Gastrocnemius medialis (tissue), 4 donors: ENCODE data around the gene SMG6. TPM values are rescaled to one million over a fixed set of nuclear protein-coding genes. Genes with fewer than 3 reads are reported as not detected.
A peak's percentile ranks its signal among the peaks of the same experiment; 100 is the strongest.

Source experiments
- ATAC-seq, 2 donors: fragments of 150-250 bp; one replicate each; pipeline ENCODE4 v1.9.1; 2016
- DNase-seq, 2 donors: peaks; one replicate each; pipeline ENCODE4 v3.0.0-alpha.2; 2019
- H3K27ac ChIP-seq, 4 donors: fragments of 200-600 bp; sonication (generic); 1 replicate in 1 of 4; 2 replicates in 3 of 4; pipeline ENCODE4 v1.5.1; 2016 to 2018; ENCODE audit warnings: mild to moderate bottlenecking in 2 of 4, moderate library complexity in 1 of 4
- H3K27me3 ChIP-seq, 3 donors: fragments of 200-600 bp; sonication (generic) in 2 of 3; 1 replicate in 1 of 3; 2 replicates in 2 of 3; pipeline versions ENCODE4 v1.5.1 to v1.6.0; 2016 to 2019; ENCODE audit warnings: mild to moderate bottlenecking in 1 of 3, moderate library complexity in 1 of 3
- H3K36me3 ChIP-seq, 2 donors: fragments of 200-600 bp; sonication (generic) in 1 of 2; one replicate each; pipeline ENCODE4 v1.5.1; 2017 to 2018
- H3K4me1 ChIP-seq, 2 donors: fragments of 200-600 bp; sonication (generic) in 1 of 2; one replicate each; pipeline ENCODE4 v1.5.1; 2016 to 2017; ENCODE audit warnings: mild to moderate bottlenecking in 2 of 2
- H3K4me3 ChIP-seq, 4 donors: fragments of 200-600 bp; sonication (generic) in 3 of 4; 1 replicate in 1 of 4; 2 replicates in 3 of 4; pipeline ENCODE4 v1.5.1; 2016 to 2019; ENCODE audit warnings: mild to moderate bottlenecking in 2 of 4
- H3K9me3 ChIP-seq, 3 donors: fragments of 200-600 bp; sonication (generic) in 2 of 3; 1 replicate in 1 of 3; 2 replicates in 2 of 3; pipeline ENCODE4 v1.5.1; 2016 to 2019
- POLR2A ChIP-seq, 2 donors: fragments of 450-650 bp; IDR thresholded peaks; one replicate each; pipeline ENCODE4 v1.6.1; 2017; ENCODE audit warnings: antibody characterized with exemption in 2 of 2, mild to moderate bottlenecking in 2 of 2, moderate library complexity in 2 of 2
- in situ Hi-C, 4 donors: fragments of 200-750 bp; cut with MboI; loops; one replicate each; pipeline versions ENCODE4 v1.15.0 to v1.8.0; 2017; ENCODE audit warnings: low sequenced_read_pairs in 4 of 4
- intact Hi-C: fragments of 100-400 bp; cut with DNase I; formaldehyde crosslinking; loops from one replicate; pipeline ENCODE4 v1.15.1; 2023; ENCODE audit warnings: low total_unique reads
- total RNA-seq, 4 donors: library from RNA; depleted of rRNA; stranded (reverse); fragments of >200 nt; gene quantifications; one replicate each; pipeline versions ENCODE4 v1.1.0 to v1.2.3, GENCODE V29; 2016
- TF ChIP-seq, protein P1 (sequence below), 5 experiments: fragments of 450-650 bp in 3 of 5; fragments of 200-600 bp in 2 of 5; sonication (generic) in 2 of 5; IDR thresholded peaks in 4 of 5; conservative IDR thresholded peaks in 1 of 5; 1 replicate in 4 of 5; 2 replicates in 1 of 5; pipeline ENCODE4 v1.5.1; 2016 to 2019; ENCODE audit warnings: antibody characterized with exemption in 5 of 5, mild to moderate bottlenecking in 3 of 5, moderate library complexity in 3 of 5

SMG6 gene
- total RNA-seq, 4 donors from 2014 or later = 20.5 to 27.8 (median 23.0) TPM

GRCh38 chr17:2063261-2064146 lies 240.1 kb downstream of the SMG6 start:
- peaks cover 0 to 19% of the 10 kb centered on the region in 2 donors for H3K36me3 ChIP-seq
- DNase-seq (no peak), ATAC-seq (no peak)
- no peaks in the 10 kb centered on the region for H3K9me3 ChIP-seq
- TF ChIP-seq POLR2A (IDR thresholded peaks at IDR 0.05) = no peak
- TF ChIP-seq, protein P1, sequence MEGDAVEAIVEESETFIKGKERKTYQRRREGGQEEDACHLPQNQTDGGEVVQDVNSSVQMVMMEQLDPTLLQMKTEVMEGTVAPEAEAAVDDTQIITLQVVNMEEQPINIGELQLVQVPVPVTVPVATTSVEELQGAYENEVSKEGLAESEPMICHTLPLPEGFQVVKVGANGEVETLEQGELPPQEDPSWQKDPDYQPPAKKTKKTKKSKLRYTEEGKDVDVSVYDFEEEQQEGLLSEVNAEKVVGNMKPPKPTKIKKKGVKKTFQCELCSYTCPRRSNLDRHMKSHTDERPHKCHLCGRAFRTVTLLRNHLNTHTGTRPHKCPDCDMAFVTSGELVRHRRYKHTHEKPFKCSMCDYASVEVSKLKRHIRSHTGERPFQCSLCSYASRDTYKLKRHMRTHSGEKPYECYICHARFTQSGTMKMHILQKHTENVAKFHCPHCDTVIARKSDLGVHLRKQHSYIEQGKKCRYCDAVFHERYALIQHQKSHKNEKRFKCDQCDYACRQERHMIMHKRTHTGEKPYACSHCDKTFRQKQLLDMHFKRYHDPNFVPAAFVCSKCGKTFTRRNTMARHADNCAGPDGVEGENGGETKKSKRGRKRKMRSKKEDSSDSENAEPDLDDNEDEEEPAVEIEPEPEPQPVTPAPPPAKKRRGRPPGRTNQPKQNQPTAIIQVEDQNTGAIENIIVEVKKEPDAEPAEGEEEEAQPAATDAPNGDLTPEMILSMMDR (IDR thresholded peaks at IDR 0.05 in 4 of 5, conservative IDR thresholded peaks at IDR 0.05 in 1 of 5) = no peak
- peak overlapping the region; percentile 68 to 82 (median 74) for H3K27ac ChIP-seq
- H3K4me3 ChIP-seq = no peak overlapping the region
- peaks cover 37 to 47% of the 10 kb centered on the region in 2 donors for H3K4me1 ChIP-seq
- no peaks in the 10 kb centered on the region for H3K27me3 ChIP-seq
- in situ Hi-C loops (loop anchor here in 2 of 4 donors (5.0 to 10.0 kb wide), 2 partner anchors 181 to 184 kb away; no protein-coding TSS in a partner anchor), intact Hi-C loops (no loop called here)

GRCh38 chr17:2062571-2063183 lies 240.9 kb downstream of the SMG6 start:
- ATAC-seq = no peak
- no peaks in the 10 kb centered on the region for H3K9me3 ChIP-seq
- TF ChIP-seq POLR2A (IDR thresholded peaks at IDR 0.05) = no peak
- TF ChIP-seq, protein P1 (IDR thresholded peaks at IDR 0.05 in 4 of 5, conservative IDR thresholded peaks at IDR 0.05 in 1 of 5) = no peak
- peak overlapping the region; percentile 68 to 82 (median 74) for H3K27ac ChIP-seq
- intact Hi-C loops = no loop called here
- no peak for DNase-seq
- H3K27me3 ChIP-seq = no peaks in the 10 kb centered on the region
- no peak overlapping the region for H3K4me3 ChIP-seq
- H3K36me3 ChIP-seq = peaks cover 0 to 13% of the 10 kb centered on the region in 2 donors
- H3K4me1 ChIP-seq = peaks cover 29 to 40% of the 10 kb centered on the region in 2 donors
- in situ Hi-C loops = loop anchor here in 2 of 4 donors (5.0 to 10.0 kb wide), 2 partner anchors 182 to 185 kb away; no protein-coding TSS in a partner anchor

GRCh38 chr17:2061441-2061958 lies 242.1 kb downstream of the SMG6 start:
- no peak for TF ChIP-seq POLR2A (IDR thresholded peaks at IDR 0.05)
- TF ChIP-seq, protein P1 (IDR thresholded peaks at IDR 0.05 in 4 of 5, conservative IDR thresholded peaks at IDR 0.05 in 1 of 5) = no peak
- intact Hi-C loops (no loop called here), in situ Hi-C loops (loop anchor here in 2 of 4 donors (5.0 to 10.0 kb wide), 2 partner anchors 183 to 186 kb away; no protein-coding TSS in a partner anchor)
- no peak overlapping the region for H3K4me3 ChIP-seq
- H3K27me3 ChIP-seq = no peaks in the 10 kb centered on the region
- peaks cover 0 to 13% of the 10 kb centered on the region in 2 donors for H3K36me3 ChIP-seq
- peak overlapping the region; percentile 68 to 82 (median 74) for H3K27ac ChIP-seq
- no peaks in the 10 kb centered on the region for H3K9me3 ChIP-seq
- ATAC-seq (no peak), DNase-seq (no peak)
- peaks cover 23 to 30% of the 10 kb centered on the region in 2 donors for H3K4me1 ChIP-seq

DNA sequence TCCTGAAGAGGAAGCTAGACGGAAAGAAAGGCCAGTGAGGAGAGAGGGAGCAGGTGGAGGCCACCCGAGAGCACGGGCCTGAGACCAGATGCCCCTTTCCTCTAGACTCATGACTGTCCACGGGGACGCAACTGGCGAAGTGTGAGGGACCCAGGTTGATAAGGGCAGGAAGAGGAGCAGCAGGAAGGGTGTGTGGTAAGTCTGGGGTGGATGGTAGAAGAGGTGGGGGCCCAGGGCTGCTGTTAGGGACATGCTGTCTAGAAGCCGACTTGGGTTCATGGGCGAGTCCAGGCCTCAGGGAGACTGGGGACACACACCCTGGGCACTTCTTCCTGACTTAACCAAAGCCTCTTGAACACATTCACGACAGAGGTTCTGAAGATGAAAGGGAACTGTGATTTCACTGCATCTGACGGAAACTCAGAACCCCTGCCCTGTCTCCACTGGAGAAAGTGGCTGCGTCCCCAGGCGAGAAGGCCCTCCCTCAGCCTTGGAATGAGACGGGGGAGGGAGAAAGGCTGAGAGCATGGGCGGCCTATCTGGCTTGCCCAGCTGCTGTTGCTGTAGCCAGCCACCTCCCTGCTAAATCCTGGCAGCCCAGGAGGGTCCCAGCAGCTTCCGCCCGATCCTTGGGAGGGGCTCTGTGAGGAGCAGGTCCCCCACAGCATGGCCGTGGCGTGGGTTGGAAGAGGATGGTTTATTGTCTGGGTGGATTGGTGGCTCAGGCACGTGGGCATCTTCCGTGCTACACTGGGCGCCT lies 242.7 kb downstream of the SMG6 start:
- H3K4me1 ChIP-seq = peaks cover 23 to 28% of the 10 kb centered on the region in 2 donors
- DNase-seq (peak in 1 of 2 donors; percentile 42), ATAC-seq (no peak)
- no peak for TF ChIP-seq POLR2A (IDR thresholded peaks at IDR 0.05)
- TF ChIP-seq, protein P1 (IDR thresholded peaks at IDR 0.05 in 4 of 5, conservative IDR thresholded peaks at IDR 0.05 in 1 of 5) = no peak
- intact Hi-C loops (no loop called here), in situ Hi-C loops (loop anchor here in 2 of 4 donors (5.0 to 10.0 kb wide), 2 partner anchors 184 to 186 kb away; no protein-coding TSS in a partner anchor)
- H3K27ac ChIP-seq = peak overlapping the region; percentile 68 to 82 (median 74)
- peaks cover 0 to 13% of the 10 kb centered on the region in 2 donors for H3K36me3 ChIP-seq
- no peak overlapping the region for H3K4me3 ChIP-seq
- no peaks in the 10 kb centered on the region for H3K27me3 ChIP-seq
- no peaks in the 10 kb centered on the region for H3K9me3 ChIP-seq
